Activated CD8-positive, alpha-beta T cell treated with anti-CD3 and anti-CD28 coated beads for 36 hours (primary cell): Measurements from ENCODE around the gene FSTL4. TPM values are rescaled to one million over a fixed set of nuclear protein-coding genes. Genes with fewer than 3 reads are reported as not detected.

Source experiments
- ATAC-seq: fragments of 200-7000 bp; cut with Tn5 transposase; one replicate; pipeline ENCODE4 v1.10.0; 2021; ENCODE audit warnings: mild to moderate bottlenecking, moderate library complexity
- CTCF ChIA-PET: fragments of 350-600 bp; sonication (Branson Sonifier 250); formaldehyde crosslinking; loops from one replicate; lab custom pipeline; 2021; ENCODE audit warnings: antibody characterized with exemption; lab: Charles Lee
- POLR2A ChIA-PET: fragments of 350-600 bp; sonication (Branson Sonifier 250); formaldehyde crosslinking; loops from one replicate; lab custom pipeline; 2021; ENCODE audit warnings: antibody characterized with exemption; lab: Charles Lee
- DNase-seq: peaks from one replicate; pipeline ENCODE4 v3.0.0-alpha.2; 2020
- H3K27ac Mint-ChIP-seq: one replicate; pipeline ENCODE4 v1.8.0; 2021; ENCODE audit warnings: mild to moderate bottlenecking, mixed read lengths
- H3K27me3 Mint-ChIP-seq: one replicate; pipeline ENCODE4 v1.8.0; 2021; ENCODE audit warnings: mixed read lengths
- H3K36me3 Mint-ChIP-seq: one replicate; pipeline ENCODE4 v1.8.0; 2021; ENCODE audit warnings: low read depth, mixed read lengths
- H3K4me1 Mint-ChIP-seq: one replicate; pipeline ENCODE4 v1.8.0; 2021; ENCODE audit warnings: low read depth, mixed read lengths
- H3K4me3 Mint-ChIP-seq: one replicate; pipeline ENCODE4 v1.8.0; 2021; ENCODE audit warnings: mild to moderate bottlenecking, moderate library complexity, mixed read lengths
- H3K9me3 Mint-ChIP-seq: one replicate; pipeline ENCODE4 v1.8.0; 2021; ENCODE audit warnings: mixed read lengths
- CTCF ChIP-seq: fragments of 200-600 bp; IDR thresholded peaks from one replicate; pipeline ENCODE4 v1.8.0; 2022; ENCODE audit warnings: antibody characterized with exemption, mild to moderate bottlenecking
- intact Hi-C: fragments of 100-400 bp; cut with micrococcal nuclease; formaldehyde crosslinking; loops from one replicate; pipeline ENCODE4 v1.10.0; 2022
- total RNA-seq, 2 experiments: library from RNA; stranded (reverse); gene quantifications; one replicate each; pipeline ENCODE4 v1.2.3, GENCODE V29; 2021

Gene FSTL4
- total RNA-seq, 2 experiments from 2014 or later = not detected

GRCh38 chr5:133434336-133434735 lies 178.0 kb downstream of the FSTL4 start:
- Mint-ChIP-seq H3K36me3 (no peaks in the 10 kb centered on the region), H3K27me3 (peaks cover 14% of the 10 kb centered on the region), H3K4me1 (no peaks in the 10 kb centered on the region), H3K4me3 (no peak overlapping the region), H3K27ac (no peak overlapping the region), H3K9me3 (no peaks in the 10 kb centered on the region)
- no peak for TF ChIP-seq CTCF
- no peak for DNase-seq
- POLR2A ChIA-PET = interaction anchor here (0.9 kb wide), 1 partner anchor 11 kb away, joined by 4 read pairs; no protein-coding TSS in a partner anchor
- no peak for ATAC-seq
- intact Hi-C loops = no loop called here
- CTCF ChIA-PET = interaction anchor here (1.0 to 2.3 kb wide), 4 partner anchors 10 to 324 kb away, joined by 3 to 24 read pairs (median 6); no protein-coding TSS in a partner anchor

- intact Hi-C loops = no loop called here
- DNase-seq (no peak), ATAC-seq (no peak)
- Mint-ChIP-seq H3K27me3 (peaks cover 14% of the 10 kb centered on the region), H3K9me3 (no peaks in the 10 kb centered on the region), H3K4me1 (no peaks in the 10 kb centered on the region), H3K27ac (no peak overlapping the region), H3K4me3 (no peak overlapping the region), H3K36me3 (no peaks in the 10 kb centered on the region)
- POLR2A ChIA-PET = interaction anchor here (0.9 kb wide), 1 partner anchor 10 kb away, joined by 4 read pairs; no protein-coding TSS in a partner anchor
- CTCF ChIA-PET = interaction anchor here (1.7 to 2.3 kb wide), 2 partner anchors 10 to 27 kb away, joined by 8 to 24 read pairs; no protein-coding TSS in a partner anchor
- TF ChIP-seq CTCF = no peak
Observed at GRCh38 chr5:133433641-133434040, 178.7 kb downstream of the FSTL4 start.

- intact Hi-C loops = no loop called here
- ATAC-seq (no peak), DNase-seq (no peak)
- ChIA-PET POLR2A (no interaction called here), CTCF (interaction anchor here (1.7 to 2.3 kb wide), 2 partner anchors 9 to 27 kb away, joined by 8 to 24 read pairs; no protein-coding TSS in a partner anchor)
- Mint-ChIP-seq H3K27ac (no peak overlapping the region), H3K27me3 (peaks cover 14% of the 10 kb centered on the region), H3K4me1 (no peaks in the 10 kb centered on the region), H3K36me3 (no peaks in the 10 kb centered on the region), H3K9me3 (no peaks in the 10 kb centered on the region), H3K4me3 (no peak overlapping the region)
- TF ChIP-seq CTCF = no peak
Observed at GRCh38 chr5:133432956-133433532, 179.3 kb downstream of the FSTL4 start.

GRCh38 chr5:133431326-133431865 lies 180.9 kb downstream of the FSTL4 start:
- ATAC-seq (no peak), DNase-seq (no peak)
- Mint-ChIP-seq H3K4me3 (no peak overlapping the region), H3K27ac (no peak overlapping the region), H3K4me1 (no peaks in the 10 kb centered on the region), H3K9me3 (no peaks in the 10 kb centered on the region), H3K36me3 (no peaks in the 10 kb centered on the region), H3K27me3 (peaks cover 10% of the 10 kb centered on the region)
- POLR2A ChIA-PET = no interaction called here
- TF ChIP-seq CTCF = no peak
- intact Hi-C loops = no loop called here
- CTCF ChIA-PET = interaction anchor here (1.1 to 1.6 kb wide), 2 partner anchors 10 to 29 kb away, joined by 4 read pairs; no protein-coding TSS in a partner anchor

GRCh38 chr5:133430095-133430494 lies 182.2 kb downstream of the FSTL4 start:
- no peak for TF ChIP-seq CTCF
- peaks cover 9% of the 10 kb centered on the region for H3K27me3 Mint-ChIP-seq
- no peaks in the 10 kb centered on the region for H3K9me3 Mint-ChIP-seq
- intact Hi-C loops = no loop called here
- no peak overlapping the region for H3K4me3 Mint-ChIP-seq
- ChIA-PET CTCF (no interaction called here), POLR2A (no interaction called here)
- H3K27ac Mint-ChIP-seq = no peak overlapping the region
- no peak for ATAC-seq
- no peak for DNase-seq
- H3K36me3 Mint-ChIP-seq = no peaks in the 10 kb centered on the region
- no peaks in the 10 kb centered on the region for H3K4me1 Mint-ChIP-seq
